Transverse colon (tissue), 3 donors: ENCODE data around the gene CHTF18.
"Not testable (repeated sequence)": the region's sequence is repeated elsewhere in the genome, so short reads cannot be mapped to it uniquely, and the experiment has no call there.

Experiments
- POLR2A ChIP-seq: fragments of 450-650 bp; IDR thresholded peaks from one replicate; pipeline ENCODE4 v1.6.1; 2016; ENCODE audit warnings: antibody characterized with exemption, mild to moderate bottlenecking, moderate library complexity
- TF ChIP-seq, protein P1 (sequence below), 5 experiments: fragments of 200-600 bp in 3 of 5; fragments of 450-650 bp in 2 of 5; sonication (generic) in 3 of 5; IDR thresholded peaks; 1 replicate in 2 of 5; 2 replicates in 3 of 5; pipeline ENCODE4 v1.5.1; 2016 to 2017; ENCODE audit warnings: antibody characterized with exemption in 5 of 5, inconsistent platforms in 3 of 5, mild to moderate bottlenecking in 2 of 5, moderate library complexity in 1 of 5

DNA sequence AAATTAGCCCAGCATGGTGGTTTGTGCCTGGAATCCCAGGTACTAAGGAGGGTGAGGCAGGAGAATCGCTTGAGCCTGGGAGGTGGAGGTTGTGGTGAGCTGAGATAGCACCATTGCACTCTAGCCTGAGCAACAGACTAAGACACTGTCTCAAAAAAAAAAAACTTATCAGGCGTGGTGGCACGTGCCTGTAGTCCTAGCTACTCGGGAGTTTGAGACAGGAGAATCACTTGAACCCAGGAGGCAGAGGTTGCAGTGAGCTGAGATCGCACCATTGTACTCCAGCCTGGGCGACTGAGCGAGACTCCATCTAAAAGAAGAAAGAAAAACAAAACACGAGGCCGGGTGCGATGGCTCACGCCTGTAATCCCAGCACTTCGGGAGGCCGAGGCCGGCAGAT lies 45.5 kb upstream of the CHTF18 start:
- TF ChIP-seq, protein P1, sequence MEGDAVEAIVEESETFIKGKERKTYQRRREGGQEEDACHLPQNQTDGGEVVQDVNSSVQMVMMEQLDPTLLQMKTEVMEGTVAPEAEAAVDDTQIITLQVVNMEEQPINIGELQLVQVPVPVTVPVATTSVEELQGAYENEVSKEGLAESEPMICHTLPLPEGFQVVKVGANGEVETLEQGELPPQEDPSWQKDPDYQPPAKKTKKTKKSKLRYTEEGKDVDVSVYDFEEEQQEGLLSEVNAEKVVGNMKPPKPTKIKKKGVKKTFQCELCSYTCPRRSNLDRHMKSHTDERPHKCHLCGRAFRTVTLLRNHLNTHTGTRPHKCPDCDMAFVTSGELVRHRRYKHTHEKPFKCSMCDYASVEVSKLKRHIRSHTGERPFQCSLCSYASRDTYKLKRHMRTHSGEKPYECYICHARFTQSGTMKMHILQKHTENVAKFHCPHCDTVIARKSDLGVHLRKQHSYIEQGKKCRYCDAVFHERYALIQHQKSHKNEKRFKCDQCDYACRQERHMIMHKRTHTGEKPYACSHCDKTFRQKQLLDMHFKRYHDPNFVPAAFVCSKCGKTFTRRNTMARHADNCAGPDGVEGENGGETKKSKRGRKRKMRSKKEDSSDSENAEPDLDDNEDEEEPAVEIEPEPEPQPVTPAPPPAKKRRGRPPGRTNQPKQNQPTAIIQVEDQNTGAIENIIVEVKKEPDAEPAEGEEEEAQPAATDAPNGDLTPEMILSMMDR (IDR thresholded peaks at IDR 0.05) = not testable (repeated sequence)
- not testable (repeated sequence) for TF ChIP-seq POLR2A
